ENCODE measurements around the gene EPHA5.

GRCh38 chr4:65550500-65550899 lies 119.8 kb downstream of the EPHA5 start:
- TF ChIP-seq TEAD4 (IDR thresholded peaks at IDR 0.05) (no peak), MAX (IDR thresholded peaks at IDR 0.05) (no peak), REST (IDR thresholded peaks at IDR 0.05; ENCODE audit: low read depth) (no peak), NFIC (IDR thresholded peaks at IDR 0.05) (no peak), TCF12 (IDR thresholded peaks at IDR 0.05; ENCODE audit: low read depth) (no peak)

Measured in Ishikawa (cell line).